Dendritic cell treated with granulocyte-macrophage colony-stimulating factor and Interleukin-4, amounts not matched to agents 40 ng/mL and 50 ng/mL, for 4 days (primary cell): Measurements from ENCODE around the gene RUNX2.

Experiments
- H3K27ac Mint-ChIP-seq: one replicate; pipeline ENCODE4 v1.8.0; 2022; ENCODE audit warnings: mild to moderate bottlenecking, mixed read lengths
- H3K27me3 Mint-ChIP-seq: one replicate; pipeline ENCODE4 v1.8.0; 2022; ENCODE audit warnings: mild to moderate bottlenecking, mixed read lengths
- H3K36me3 Mint-ChIP-seq: one replicate; pipeline ENCODE4 v1.8.0; 2022; ENCODE audit warnings: low read depth, mixed read lengths
- H3K4me1 Mint-ChIP-seq: one replicate; pipeline ENCODE4 v1.8.0; 2022; ENCODE audit warnings: low read depth, mixed read lengths
- H3K4me3 Mint-ChIP-seq: one replicate; pipeline ENCODE4 v1.8.0; 2022; ENCODE audit warnings: mild to moderate bottlenecking, moderate library complexity, mixed read lengths
- H3K9me3 Mint-ChIP-seq: one replicate; pipeline ENCODE4 v1.8.0; 2022; ENCODE audit warnings: mixed read lengths
- intact Hi-C: fragments of 100-400 bp; cut with micrococcal nuclease; formaldehyde crosslinking; loops from one replicate; pipeline ENCODE4 v1.15.0; 2022

Gene RUNX2

GRCh38 chr6:45488889-45489288, 160.8 kb downstream of the RUNX2 start:
- peaks cover 18% of the 10 kb centered on the region for H3K4me1 Mint-ChIP-seq
- intact Hi-C loops: no loop called here

DNA sequence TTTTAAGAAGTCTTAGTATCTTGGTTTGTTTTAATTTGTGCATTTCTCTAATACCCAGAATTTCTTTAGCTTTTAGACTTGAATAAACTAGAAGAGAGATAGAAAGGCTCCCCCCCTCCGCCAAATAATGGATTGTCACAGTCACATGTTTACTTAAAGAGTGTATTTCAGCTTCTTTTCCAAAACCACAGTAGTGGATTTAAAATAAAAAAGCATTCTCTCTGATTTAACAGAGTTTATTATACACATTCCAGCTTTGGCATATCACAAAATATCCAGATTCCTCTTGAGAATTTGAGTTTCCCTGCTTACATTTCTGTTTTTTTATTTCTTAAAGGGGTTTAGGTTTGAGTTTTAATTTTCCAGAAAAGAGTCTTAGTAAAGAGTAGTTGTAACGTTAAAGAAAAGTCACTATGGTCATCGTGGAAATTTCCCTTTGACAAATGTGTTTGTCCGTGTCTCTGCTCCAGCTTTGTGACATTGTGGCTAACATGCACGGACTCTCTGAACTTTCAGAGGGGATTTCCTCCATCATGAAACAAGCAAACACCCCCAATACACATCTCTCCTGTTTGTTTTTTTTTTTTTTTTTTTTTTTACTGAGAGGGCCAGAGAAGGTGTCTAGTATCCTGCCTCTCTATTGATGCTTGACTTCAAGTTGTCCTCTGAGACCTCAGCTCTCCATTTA, 163.1 kb downstream of the RUNX2 start:
- Mint-ChIP-seq H3K36me3 (peaks cover 19% of the 10 kb centered on the region), H3K9me3 (no peaks in the 10 kb centered on the region), H3K4me1 (peaks cover 31% of the 10 kb centered on the region), H3K4me3 (no peak overlapping the region), H3K27me3 (no peaks in the 10 kb centered on the region), H3K27ac (no peak overlapping the region)
- intact Hi-C loops: no loop called here

More at GRCh38 chr6:45488889-45489288, 160.8 kb downstream of the RUNX2 start:
- no peak overlapping the region for H3K4me3 Mint-ChIP-seq
- H3K27ac Mint-ChIP-seq: no peak overlapping the region
- peaks cover 33% of the 10 kb centered on the region for H3K36me3 Mint-ChIP-seq
- H3K27me3 Mint-ChIP-seq: no peaks in the 10 kb centered on the region
- H3K9me3 Mint-ChIP-seq: no peaks in the 10 kb centered on the region

DNA sequence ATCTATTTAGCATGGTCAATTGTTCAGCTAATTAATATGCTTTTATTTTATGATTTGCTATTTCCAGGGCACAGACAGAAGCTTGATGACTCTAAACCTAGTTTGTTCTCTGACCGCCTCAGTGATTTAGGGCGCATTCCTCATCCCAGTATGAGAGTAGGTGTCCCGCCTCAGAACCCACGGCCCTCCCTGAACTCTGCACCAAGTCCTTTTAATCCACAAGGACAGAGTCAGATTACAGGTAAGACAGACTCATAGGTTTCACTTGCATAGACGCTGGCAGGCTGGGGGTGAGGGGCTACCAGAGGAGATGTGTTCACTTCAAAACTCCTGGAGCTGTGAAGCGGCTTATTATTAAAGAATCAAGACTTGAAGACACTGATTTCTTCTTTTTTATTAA, 163.7 kb downstream of the RUNX2 start:
- Mint-ChIP-seq H3K27ac (no peak overlapping the region), H3K4me1 (peaks cover 38% of the 10 kb centered on the region), H3K9me3 (no peaks in the 10 kb centered on the region), H3K27me3 (no peaks in the 10 kb centered on the region), H3K4me3 (no peak overlapping the region), H3K36me3 (peaks cover 23% of the 10 kb centered on the region)
- intact Hi-C loops: no loop called here

GRCh38 chr6:45493761-45494160, 165.6 kb downstream of the RUNX2 start:
- intact Hi-C loops: no loop called here
- Mint-ChIP-seq H3K9me3 (no peaks in the 10 kb centered on the region), H3K4me3 (no peak overlapping the region), H3K4me1 (peaks cover 46% of the 10 kb centered on the region), H3K36me3 (peaks cover 37% of the 10 kb centered on the region), H3K27me3 (no peaks in the 10 kb centered on the region), H3K27ac (no peak overlapping the region)

DNA sequence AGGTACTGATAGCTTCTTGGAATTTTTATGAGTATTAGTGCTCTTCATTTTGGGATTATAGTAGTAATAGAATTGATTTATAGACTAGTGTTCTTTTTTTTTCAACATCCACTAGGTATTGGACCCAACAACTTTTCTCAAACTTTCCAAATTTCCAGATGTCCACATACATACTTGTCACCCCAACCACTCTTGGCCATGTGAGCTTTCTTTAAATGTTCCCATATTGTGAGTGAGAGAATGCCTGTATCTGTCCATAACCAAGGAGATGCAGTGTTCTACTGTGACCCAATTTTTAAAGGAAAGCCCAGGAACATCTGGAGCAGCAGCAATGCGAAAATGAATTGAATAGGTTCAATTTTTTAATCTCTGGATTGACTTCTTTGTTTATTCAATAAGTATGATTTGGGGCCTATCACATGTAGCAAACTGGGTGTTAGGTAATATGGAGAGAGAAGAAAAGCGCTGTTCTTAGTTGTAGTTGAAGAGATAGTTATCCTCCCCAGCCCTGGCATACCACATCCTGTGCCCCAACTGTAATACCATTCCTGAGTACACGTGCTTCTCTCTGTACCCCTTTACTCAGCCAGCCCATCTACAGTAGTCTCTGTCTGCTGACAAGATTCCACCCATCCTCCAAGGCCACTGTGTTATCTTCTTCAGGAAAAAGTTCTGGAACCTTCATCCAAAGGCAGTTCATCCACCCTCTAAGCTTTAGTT, 166.4 kb downstream of the RUNX2 start:
- intact Hi-C loops: no loop called here
- Mint-ChIP-seq H3K27ac (peak overlapping the region; percentile 84), H3K4me1 (peaks cover 52% of the 10 kb centered on the region), H3K9me3 (no peaks in the 10 kb centered on the region), H3K27me3 (no peaks in the 10 kb centered on the region), H3K4me3 (no peak overlapping the region), H3K36me3 (peaks cover 40% of the 10 kb centered on the region)

- H3K4me1 Mint-ChIP-seq: peaks cover 52% of the 10 kb centered on the region
- intact Hi-C loops: no loop called here
- H3K36me3 Mint-ChIP-seq: peaks cover 45% of the 10 kb centered on the region
These were observed 167.4 kb downstream of the RUNX2 start for GRCh38 chr6:45495429-45496084.

DNA sequence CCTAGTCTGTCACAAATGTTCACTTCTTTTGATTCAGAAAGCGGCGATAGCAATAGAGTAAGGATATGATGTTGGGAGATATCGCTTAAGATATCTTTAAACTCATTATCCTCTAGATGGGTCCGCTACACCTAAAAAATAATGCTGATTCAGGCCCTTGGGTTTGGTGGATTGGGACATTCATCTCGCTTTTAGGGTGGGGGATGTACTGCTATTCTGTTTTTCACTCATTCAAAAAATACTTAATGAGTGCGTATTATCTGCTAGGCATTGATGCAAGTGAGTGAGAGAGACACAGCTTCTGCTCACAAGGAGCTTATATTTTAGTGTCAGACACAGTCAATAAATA, 167.9 kb downstream of the RUNX2 start:
- Mint-ChIP-seq H3K4me3 (no peak overlapping the region), H3K4me1 (peaks cover 52% of the 10 kb centered on the region), H3K27me3 (no peaks in the 10 kb centered on the region), H3K36me3 (peaks cover 50% of the 10 kb centered on the region), H3K9me3 (no peaks in the 10 kb centered on the region), H3K27ac (peak overlapping the region; percentile 84)
- intact Hi-C loops: no loop called here

More at GRCh38 chr6:45495429-45496084, 167.4 kb downstream of the RUNX2 start:
- Mint-ChIP-seq H3K4me3 (no peak overlapping the region), H3K27ac (peak overlapping the region; percentile 84), H3K27me3 (no peaks in the 10 kb centered on the region), H3K9me3 (no peaks in the 10 kb centered on the region)

- Mint-ChIP-seq H3K27ac (no peak overlapping the region), H3K27me3 (no peaks in the 10 kb centered on the region), H3K36me3 (peaks cover 59% of the 10 kb centered on the region), H3K9me3 (no peaks in the 10 kb centered on the region), H3K4me1 (peaks cover 59% of the 10 kb centered on the region), H3K4me3 (no peak overlapping the region)
- intact Hi-C loops: no loop called here
These were observed 170.5 kb downstream of the RUNX2 start for GRCh38 chr6:45498591-45498990.

DNA sequence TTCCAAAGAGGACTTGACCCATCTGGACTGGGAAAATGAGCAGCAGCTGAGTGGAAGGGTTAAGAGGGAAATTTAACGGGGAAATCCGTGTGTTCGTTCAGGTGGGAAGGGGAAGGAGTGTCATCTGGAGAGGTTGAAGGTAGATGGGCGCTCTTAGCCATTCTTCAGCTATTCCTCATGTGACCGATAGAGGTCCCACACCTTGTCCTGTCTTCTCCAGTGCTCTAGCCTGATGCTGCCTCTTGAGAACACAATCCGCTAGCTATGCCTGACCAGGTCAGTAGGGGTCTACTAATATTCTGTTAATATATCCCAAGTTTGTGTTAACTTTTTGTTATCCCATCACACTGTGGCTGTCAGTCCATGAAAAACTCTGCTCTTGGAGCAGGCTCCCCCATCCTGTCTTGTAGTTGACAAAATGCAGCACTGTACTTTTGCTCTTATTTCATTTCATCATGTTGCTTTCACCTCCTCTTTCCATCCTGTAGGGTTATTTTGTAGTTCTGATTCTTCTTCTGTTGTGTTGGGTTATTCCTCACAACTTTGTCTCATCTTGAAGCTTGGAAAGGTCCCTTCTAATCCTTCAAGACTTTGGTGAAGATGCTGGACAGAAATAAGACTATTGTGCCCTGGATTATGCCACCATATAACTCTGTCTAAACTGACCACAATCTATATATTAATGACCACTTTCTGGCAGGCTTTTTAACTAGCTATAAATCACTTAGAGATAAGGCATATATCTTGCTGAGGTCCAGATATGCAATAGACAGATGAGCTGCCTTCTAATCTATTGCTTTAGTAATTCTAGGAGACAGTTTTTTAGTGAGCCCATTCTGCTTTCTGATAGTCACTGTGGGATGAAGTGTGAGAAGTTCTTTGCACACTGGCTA, 173.0 kb downstream of the RUNX2 start:
- intact Hi-C loops: no loop called here
- no peak overlapping the region for H3K27ac Mint-ChIP-seq
- H3K36me3 Mint-ChIP-seq: peaks cover 66% of the 10 kb centered on the region
- no peak overlapping the region for H3K4me3 Mint-ChIP-seq
- H3K4me1 Mint-ChIP-seq: peaks cover 60% of the 10 kb centered on the region
- no peaks in the 10 kb centered on the region for H3K27me3 Mint-ChIP-seq
- no peaks in the 10 kb centered on the region for H3K9me3 Mint-ChIP-seq

- H3K27me3 Mint-ChIP-seq: no peaks in the 10 kb centered on the region
- intact Hi-C loops: no loop called here
- H3K27ac Mint-ChIP-seq: no peak overlapping the region
- H3K9me3 Mint-ChIP-seq: no peaks in the 10 kb centered on the region
- no peak overlapping the region for H3K4me3 Mint-ChIP-seq
- peaks cover 53% of the 10 kb centered on the region for H3K4me1 Mint-ChIP-seq
- H3K36me3 Mint-ChIP-seq: peaks cover 65% of the 10 kb centered on the region
These were observed 174.3 kb downstream of the RUNX2 start for GRCh38 chr6:45502456-45502855.

DNA sequence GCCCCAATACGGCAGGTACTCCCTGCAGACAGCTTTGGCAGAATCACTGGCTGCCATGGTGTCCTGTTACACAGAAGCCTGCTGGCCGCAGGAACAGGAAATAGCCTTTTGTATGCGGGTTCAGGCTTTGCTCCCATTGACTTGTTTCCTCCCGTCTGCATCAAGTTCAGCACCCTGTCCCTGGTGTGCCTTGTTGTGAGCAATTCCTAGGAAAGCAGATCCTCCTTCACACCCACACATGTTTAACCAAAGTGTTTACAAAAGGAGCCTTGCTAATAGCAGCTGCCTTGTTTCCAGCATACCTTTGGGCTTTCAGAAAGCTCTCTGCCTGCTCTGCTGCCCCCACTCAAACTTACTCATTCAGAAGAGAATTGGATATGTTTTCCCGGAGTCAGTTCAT, 176.8 kb downstream of the RUNX2 start:
- H3K9me3 Mint-ChIP-seq: no peaks in the 10 kb centered on the region
- H3K27ac Mint-ChIP-seq: peak overlapping the region; percentile 70
- H3K36me3 Mint-ChIP-seq: peaks cover 54% of the 10 kb centered on the region
- no peaks in the 10 kb centered on the region for H3K27me3 Mint-ChIP-seq
- intact Hi-C loops: no loop called here
- peak overlapping the region; percentile 20 for H3K4me3 Mint-ChIP-seq
- H3K4me1 Mint-ChIP-seq: peaks cover 46% of the 10 kb centered on the region

DNA sequence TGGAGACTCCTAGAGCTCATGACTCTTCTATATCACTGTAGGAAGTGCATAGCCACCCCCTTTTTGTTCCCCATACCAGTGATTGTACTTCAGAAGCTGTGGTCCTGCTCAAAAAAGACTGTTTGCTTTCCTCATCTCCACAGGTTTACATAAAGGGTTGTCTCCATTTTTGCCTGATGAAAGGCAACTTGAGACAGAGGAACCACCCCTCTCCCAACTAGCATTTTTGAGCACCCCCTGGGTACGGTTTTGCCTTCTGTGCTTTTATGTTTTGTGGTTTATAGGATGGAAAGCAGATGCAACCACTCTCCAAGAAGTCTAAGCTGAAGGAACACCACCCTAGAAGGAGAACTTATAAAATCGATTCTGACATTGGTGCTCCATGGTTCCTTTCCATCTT, 177.3 kb downstream of the RUNX2 start:
- Mint-ChIP-seq H3K27me3 (no peaks in the 10 kb centered on the region), H3K36me3 (peaks cover 50% of the 10 kb centered on the region), H3K9me3 (no peaks in the 10 kb centered on the region), H3K4me1 (peaks cover 46% of the 10 kb centered on the region), H3K4me3 (no peak overlapping the region), H3K27ac (peak overlapping the region; percentile 70)
- intact Hi-C loops: no loop called here

DNA sequence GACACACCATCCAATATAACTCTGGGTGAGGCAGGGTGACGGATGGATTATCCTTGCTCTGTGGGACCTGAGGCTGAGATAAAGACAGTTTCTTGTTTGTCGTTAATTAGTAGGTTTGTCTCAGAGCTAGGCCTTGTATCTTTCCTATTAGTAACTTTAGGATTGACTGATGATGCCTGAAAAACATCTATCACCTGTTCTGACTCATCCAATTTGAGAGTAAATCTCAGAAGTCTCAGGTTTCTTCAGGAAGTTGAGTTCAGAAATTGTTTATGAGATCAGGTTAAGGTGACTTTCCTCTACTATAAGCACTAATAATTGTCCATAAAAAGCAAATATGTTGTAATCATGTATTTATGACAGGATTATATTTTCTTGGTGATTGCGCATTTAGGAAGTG, 179.1 kb downstream of the RUNX2 start:
- H3K4me3 Mint-ChIP-seq: no peak overlapping the region
- no peaks in the 10 kb centered on the region for H3K9me3 Mint-ChIP-seq
- H3K27ac Mint-ChIP-seq: no peak overlapping the region
- H3K4me1 Mint-ChIP-seq: peaks cover 46% of the 10 kb centered on the region
- peaks cover 46% of the 10 kb centered on the region for H3K36me3 Mint-ChIP-seq
- no peaks in the 10 kb centered on the region for H3K27me3 Mint-ChIP-seq
- intact Hi-C loops: no loop called here
